ENCODE results near the gene TRERF1.

TRERF1 gene

DNA sequence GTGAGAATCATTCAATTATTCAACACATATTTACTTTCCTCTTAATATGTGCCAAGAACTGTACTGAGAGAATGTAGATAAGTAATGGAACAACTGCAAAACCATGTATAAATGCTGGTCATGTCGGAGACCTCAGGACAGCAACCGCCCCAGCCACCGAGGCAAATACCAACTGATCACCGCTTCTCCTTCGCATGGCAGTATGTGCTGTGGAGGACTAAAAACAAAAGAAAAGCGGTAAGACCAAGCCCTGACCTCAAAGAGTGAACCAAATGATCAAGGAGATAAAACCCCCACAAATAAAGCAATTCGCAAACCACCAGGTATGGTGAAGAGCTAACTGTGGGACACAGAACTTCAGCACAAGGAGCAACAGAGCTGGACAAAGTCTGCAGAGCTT lies 104.3 kb downstream of the TRERF1 start:
- in situ Hi-C loops (cut with MboI; ENCODE audit: low pct_unique_long_range_greater_than_20kb, low sequenced_read_pairs, unreplicated experiment) = no loop called here
- DNase-seq (ENCODE audit: low spot score) = no peak
- TF ChIP-seq CTCF (IDR thresholded peaks at IDR 0.05; ENCODE audit: extremely low read depth, insufficient read depth, missing control alignments) = no peak

- in situ Hi-C loops (cut with MboI; ENCODE audit: low pct_unique_long_range_greater_than_20kb, low sequenced_read_pairs, unreplicated experiment) = no loop called here
- no peak for TF ChIP-seq CTCF (IDR thresholded peaks at IDR 0.05; ENCODE audit: extremely low read depth, insufficient read depth, missing control alignments)
- DNase-seq (ENCODE audit: low spot score) = no peak
Measured at GRCh38 chr6:42345696-42346416, 105.9 kb downstream of the TRERF1 start.

DNA sequence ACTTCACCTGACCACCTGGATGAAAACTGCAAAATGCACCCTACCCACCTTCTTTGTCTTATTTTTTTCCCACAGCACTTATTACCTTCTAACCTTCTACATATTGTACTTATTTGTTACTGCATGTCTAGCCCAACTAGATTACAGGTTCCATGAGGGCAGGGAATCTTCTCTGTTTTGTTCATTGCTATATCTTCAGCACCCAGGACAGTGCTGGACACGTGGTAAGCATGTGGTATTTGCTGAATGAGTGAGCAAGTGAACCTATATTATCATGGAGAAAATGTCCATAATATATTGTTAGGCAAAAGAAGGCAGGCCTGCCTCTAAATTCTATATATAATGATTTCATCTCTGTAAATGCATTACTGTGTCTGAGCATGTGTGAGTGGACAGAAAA lies 107.0 kb downstream of the TRERF1 start:
- no peak for TF ChIP-seq CTCF (IDR thresholded peaks at IDR 0.05; ENCODE audit: extremely low read depth, insufficient read depth, missing control alignments)
- no peak for DNase-seq (ENCODE audit: low spot score)
- in situ Hi-C loops (cut with MboI; ENCODE audit: low pct_unique_long_range_greater_than_20kb, low sequenced_read_pairs, unreplicated experiment) = no loop called here

DNA sequence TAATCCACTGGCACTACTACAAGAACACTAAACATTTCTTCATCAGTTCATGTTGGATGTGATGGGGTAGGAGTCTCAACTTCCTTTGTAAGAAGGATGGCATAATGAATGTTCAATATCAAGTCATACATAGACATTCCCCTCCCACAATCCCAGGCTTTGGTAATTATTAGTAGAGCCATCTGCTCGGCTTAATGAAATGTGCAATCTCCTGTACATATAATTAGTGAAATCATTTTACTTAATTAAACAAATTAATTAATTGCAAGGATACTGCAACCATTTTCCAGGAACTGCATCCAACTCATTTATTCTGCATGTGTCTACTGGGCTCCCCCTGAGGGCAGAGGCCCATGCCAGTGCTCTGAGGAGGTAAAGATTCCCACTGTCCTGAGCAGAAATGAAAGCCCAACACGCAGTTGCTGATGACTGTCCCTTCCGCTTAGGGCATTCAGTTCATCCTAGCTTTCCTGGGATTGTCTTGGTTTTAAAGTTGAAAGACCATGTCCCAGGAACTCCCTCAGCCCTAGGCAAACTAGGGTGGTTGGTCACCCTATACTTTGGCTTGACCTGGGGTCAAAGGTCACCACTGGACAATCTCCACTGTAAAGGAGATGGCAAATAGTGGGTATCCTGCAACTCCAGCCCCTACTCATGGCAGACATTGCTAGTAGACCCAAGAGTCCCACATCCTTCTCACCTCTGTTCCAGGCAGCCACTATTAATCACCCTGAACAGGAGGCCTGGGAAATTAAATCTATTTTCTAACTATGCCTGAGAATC lies 109.8 kb downstream of the TRERF1 start:
- no peak for TF ChIP-seq CTCF (IDR thresholded peaks at IDR 0.05; ENCODE audit: extremely low read depth, insufficient read depth, missing control alignments)
- in situ Hi-C loops (cut with MboI; ENCODE audit: low pct_unique_long_range_greater_than_20kb, low sequenced_read_pairs, unreplicated experiment) = no loop called here
- DNase-seq (ENCODE audit: low spot score) = no peak

- no peak for DNase-seq (ENCODE audit: low spot score)
- no peak for TF ChIP-seq CTCF (IDR thresholded peaks at IDR 0.05; ENCODE audit: extremely low read depth, insufficient read depth, missing control alignments)
- in situ Hi-C loops (cut with MboI; ENCODE audit: low pct_unique_long_range_greater_than_20kb, low sequenced_read_pairs, unreplicated experiment) = no loop called here
Measured at GRCh38 chr6:42341221-42341620, 110.5 kb downstream of the TRERF1 start.

DNA sequence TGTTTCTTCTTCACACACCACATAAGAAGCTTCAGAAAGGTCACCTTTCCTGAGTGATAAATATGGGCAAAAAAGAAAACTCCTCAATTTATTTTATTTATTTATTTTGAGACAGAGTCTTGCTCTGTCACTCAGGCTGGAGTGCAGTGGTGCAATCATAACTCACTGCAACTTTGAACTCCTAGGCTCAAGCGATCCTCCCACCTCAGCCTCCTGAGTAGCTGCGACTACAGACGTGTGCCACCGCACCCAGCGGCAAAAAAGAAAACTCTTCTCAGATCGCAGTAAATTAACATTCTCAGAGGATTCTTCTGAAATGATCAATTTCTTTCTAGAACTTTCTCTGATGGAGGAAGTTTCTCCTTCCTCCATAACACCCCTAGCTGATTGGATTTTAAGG lies 111.2 kb downstream of the TRERF1 start:
- TF ChIP-seq CTCF (IDR thresholded peaks at IDR 0.05; ENCODE audit: extremely low read depth, insufficient read depth, missing control alignments) = no peak
- in situ Hi-C loops (cut with MboI; ENCODE audit: low pct_unique_long_range_greater_than_20kb, low sequenced_read_pairs, unreplicated experiment) = no loop called here
- DNase-seq (ENCODE audit: low spot score) = no peak

All from GM13977 (cell line).